Naive thymus-derived CD8-positive, alpha-beta T cell (primary cell): ENCODE results near the gene GDF7. TPM values are rescaled to one million over a fixed set of nuclear protein-coding genes. Genes with fewer than 3 reads are reported as not detected.
A peak's percentile ranks its signal among the peaks of the same experiment; 100 is the strongest.

ENCODE experiments used
- ATAC-seq, 2 donors: fragments of 150-1000 bp; cut with Tn5 transposase in 1 of 2; sonication (Bioruptor Pico), chemical (Tn5 transposase) in 1 of 2; 1 replicate in 1 of 2; 2 replicates in 1 of 2; pipeline ENCODE4 v1.10.0; 2021; ENCODE audit warnings: mild to moderate bottlenecking in 2 of 2, moderate library complexity in 2 of 2
- POLR2A ChIA-PET: fragments of 350-600 bp; sonication (Branson Sonifier 250); formaldehyde crosslinking; loops from one replicate; lab custom pipeline; 2021; ENCODE audit warnings: antibody characterized with exemption; lab: Charles Lee
- DNase-seq, 10 donors: peaks; one replicate each; pipeline versions ENCODE4 v3.0.0 to v3.0.0-alpha.2; 2020 to 2022
- H3K27ac Mint-ChIP-seq, 10 donors: one replicate each; pipeline ENCODE4 v1.8.0; 2020 to 2022; ENCODE audit warnings: mild to moderate bottlenecking in 10 of 10, mixed read lengths in 10 of 10, moderate library complexity in 4 of 10, inconsistent platforms in 1 of 10
- H3K27me3 Mint-ChIP-seq, 5 donors: one replicate each; pipeline ENCODE4 v1.8.0; 2021 to 2022; ENCODE audit warnings: mixed read lengths in 5 of 5
- H3K36me3 Mint-ChIP-seq, 3 donors: one replicate each; pipeline ENCODE4 v1.8.0; 2020 to 2022; ENCODE audit warnings: mixed read lengths in 3 of 3, mild to moderate bottlenecking in 2 of 3, inconsistent platforms in 1 of 3
- H3K4me1 Mint-ChIP-seq, 4 donors: one replicate each; pipeline ENCODE4 v1.8.0; 2021 to 2022; ENCODE audit warnings: mixed read lengths in 4 of 4
- H3K4me3 Mint-ChIP-seq, 10 donors: one replicate each; pipeline ENCODE4 v1.8.0; 2020 to 2022; ENCODE audit warnings: mild to moderate bottlenecking in 10 of 10, mixed read lengths in 10 of 10, moderate library complexity in 6 of 10, inconsistent platforms in 1 of 10
- H3K9me3 Mint-ChIP-seq, 9 donors: one replicate each; pipeline ENCODE4 v1.8.0; 2020 to 2022; ENCODE audit warnings: mixed read lengths in 9 of 9, mild to moderate bottlenecking in 3 of 9, inconsistent platforms in 1 of 9, moderate library complexity in 1 of 9
- polyA plus RNA-seq, 3 donors: library from polyadenylated mRNA; unstranded; fragments of 300-500 nt; fragmentation: Illumina TruSeq; gene quantifications; one replicate each; pipeline ENCODE4 v1.2.3, GENCODE V29; 2021
- total RNA-seq, 8 experiments: library from RNA in 2 of 8; stranded (reverse) in 2 of 8; gene quantifications; one replicate each; pipeline ENCODE4 v1.2.3 and lab custom pipeline; 2021 to 2026

GDF7 gene
- total and polyA plus RNA-seq, 5 experiments from 2014 or later: 0.05 TPM; not detected in 2

DNA sequence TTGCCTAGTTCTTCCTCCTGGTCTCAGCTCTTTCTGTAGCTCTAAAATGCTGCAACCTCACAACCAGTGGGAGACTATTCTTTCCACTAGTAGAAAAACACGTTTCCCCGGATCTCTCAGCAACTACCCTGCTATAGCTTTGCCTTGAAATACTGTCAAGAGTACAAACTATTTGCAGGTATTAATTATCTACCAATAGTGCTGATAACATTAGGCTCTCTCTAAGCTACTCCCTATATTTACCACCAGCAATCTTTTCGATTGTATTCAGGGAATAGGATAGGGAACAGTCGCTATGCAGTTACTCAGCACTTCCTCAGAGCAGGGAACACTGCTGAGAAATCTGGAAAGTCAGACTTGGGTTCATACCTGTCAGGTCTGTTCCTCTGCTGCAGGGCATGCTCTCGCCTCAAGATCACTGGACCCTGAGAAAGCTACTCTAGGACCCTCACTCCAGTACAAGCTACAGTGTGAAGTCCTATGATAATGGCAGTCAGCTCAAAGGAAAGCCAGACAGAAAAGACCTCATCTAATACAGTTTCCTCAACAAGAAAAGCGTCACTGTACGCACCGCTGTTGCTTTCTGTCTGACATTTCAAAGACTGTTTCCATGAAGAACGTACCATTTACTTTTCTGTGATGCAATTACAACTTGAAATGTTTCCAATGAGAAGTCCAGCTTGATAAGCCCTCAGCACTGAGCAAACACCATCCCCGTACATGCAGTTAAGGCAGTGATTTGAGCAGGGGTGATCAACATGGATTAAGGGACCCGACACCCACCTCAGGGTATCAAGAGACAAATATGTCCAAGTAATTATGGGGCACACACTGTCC is 22.7 kb downstream of the GDF7 start:
- ATAC-seq (no peak), DNase-seq (no peak)
- Mint-ChIP-seq H3K9me3 (no peaks in the 10 kb centered on the region), H3K4me1 (no peaks in the 10 kb centered on the region), H3K4me3 (no peak overlapping the region), H3K36me3 (peaks cover 18 to 76% (median 51%) of the 10 kb centered on the region in 3 donors), H3K27ac (no peak overlapping the region), H3K27me3 (no peaks in the 10 kb centered on the region)
- POLR2A ChIA-PET: no interaction called here

DNA sequence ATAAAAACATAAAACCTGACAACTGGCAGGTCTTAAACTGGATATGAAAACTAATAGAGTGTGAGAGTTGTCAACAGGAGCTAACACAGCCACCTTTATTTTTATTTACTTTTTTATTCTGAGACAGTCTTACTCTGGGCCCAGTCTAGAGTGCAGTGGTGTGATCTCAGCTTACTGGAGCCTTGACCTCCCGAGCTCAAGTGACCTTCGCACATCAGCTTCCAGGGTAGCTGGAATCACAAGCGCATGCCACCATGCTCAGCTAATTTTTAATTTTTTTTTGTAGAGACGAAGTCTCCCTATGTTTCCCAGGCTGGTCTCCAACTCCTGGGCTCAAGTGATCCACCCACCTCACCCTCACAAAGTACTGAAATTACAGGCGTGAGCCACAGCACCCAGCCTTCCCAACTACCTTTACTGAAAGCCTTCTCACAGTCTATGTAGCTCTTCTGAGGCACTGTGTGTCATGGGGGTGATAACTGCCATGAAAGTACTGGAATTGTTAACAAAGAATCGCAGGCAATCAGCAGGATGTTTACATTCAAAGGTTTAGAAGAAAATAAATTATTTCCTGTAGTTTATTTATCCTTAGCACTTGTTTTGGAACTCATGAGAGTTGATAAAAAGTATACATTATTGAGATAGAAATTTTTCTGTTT is 24.3 kb downstream of the GDF7 start:
- no peak overlapping the region for H3K4me3 Mint-ChIP-seq
- POLR2A ChIA-PET: no interaction called here
- no peaks in the 10 kb centered on the region for H3K27me3 Mint-ChIP-seq
- ATAC-seq: no peak
- DNase-seq: no peak
- H3K27ac Mint-ChIP-seq: no peak overlapping the region
- no peaks in the 10 kb centered on the region for H3K9me3 Mint-ChIP-seq
- peaks cover 0 to 2% (median 0%) of the 10 kb centered on the region in 4 donors for H3K4me1 Mint-ChIP-seq
- peaks cover 18 to 70% (median 44%) of the 10 kb centered on the region in 3 donors for H3K36me3 Mint-ChIP-seq

DNA sequence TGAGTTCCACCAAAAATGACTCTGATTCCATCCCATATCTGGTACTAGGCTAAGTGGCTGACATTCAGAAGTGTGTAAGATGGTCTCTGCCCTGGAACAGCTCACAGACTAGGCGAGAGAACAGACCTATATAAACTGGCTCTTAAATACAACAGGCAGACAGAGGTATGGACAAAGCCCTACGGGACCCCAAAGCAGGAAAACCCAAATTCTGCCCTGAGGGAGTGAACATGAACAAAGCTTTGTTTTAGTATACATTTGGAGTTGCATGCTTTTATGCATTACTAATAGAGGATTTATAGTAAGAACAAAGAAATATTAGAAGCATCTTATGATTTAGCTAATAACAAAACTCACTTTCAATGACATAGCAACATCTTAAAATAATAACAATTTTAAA is 25.1 kb downstream of the GDF7 start:
- H3K27ac Mint-ChIP-seq: peak overlapping the region in 1 of 10 donors; percentile 69
- no peak overlapping the region for H3K4me3 Mint-ChIP-seq
- no peaks in the 10 kb centered on the region for H3K9me3 Mint-ChIP-seq
- H3K36me3 Mint-ChIP-seq: peaks cover 16 to 65% (median 38%) of the 10 kb centered on the region in 3 donors
- DNase-seq: no peak
- no peaks in the 10 kb centered on the region for H3K27me3 Mint-ChIP-seq
- POLR2A ChIA-PET: no interaction called here
- ATAC-seq: no peak
- peaks cover 0 to 2% (median 0%) of the 10 kb centered on the region in 4 donors for H3K4me1 Mint-ChIP-seq

DNA sequence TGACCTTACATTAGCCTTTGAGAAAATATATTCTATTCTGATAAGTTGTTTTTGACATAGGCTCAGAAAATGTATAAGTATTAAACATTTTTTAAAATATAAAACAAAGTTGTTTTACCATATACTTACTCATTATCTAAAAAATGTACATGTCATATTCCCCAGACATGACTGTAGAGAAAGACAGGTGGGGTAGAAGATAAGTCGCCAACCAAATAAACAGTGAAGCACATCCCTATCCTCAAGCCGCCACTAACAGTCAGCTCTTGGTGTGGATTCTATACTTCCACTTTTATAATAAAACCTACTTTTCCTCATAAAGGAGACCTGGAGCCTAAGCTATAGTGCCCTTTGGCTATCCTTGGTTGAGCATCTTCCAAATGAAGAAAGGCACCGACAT is 26.4 kb downstream of the GDF7 start:
- H3K27ac Mint-ChIP-seq: no peak overlapping the region
- no peak overlapping the region for H3K4me3 Mint-ChIP-seq
- no peaks in the 10 kb centered on the region for H3K9me3 Mint-ChIP-seq
- no peak for DNase-seq
- peaks cover 0 to 2% (median 0%) of the 10 kb centered on the region in 4 donors for H3K4me1 Mint-ChIP-seq
- no peaks in the 10 kb centered on the region for H3K27me3 Mint-ChIP-seq
- H3K36me3 Mint-ChIP-seq: peaks cover 8 to 63% (median 28%) of the 10 kb centered on the region in 3 donors
- POLR2A ChIA-PET: no interaction called here
- no peak for ATAC-seq

DNA sequence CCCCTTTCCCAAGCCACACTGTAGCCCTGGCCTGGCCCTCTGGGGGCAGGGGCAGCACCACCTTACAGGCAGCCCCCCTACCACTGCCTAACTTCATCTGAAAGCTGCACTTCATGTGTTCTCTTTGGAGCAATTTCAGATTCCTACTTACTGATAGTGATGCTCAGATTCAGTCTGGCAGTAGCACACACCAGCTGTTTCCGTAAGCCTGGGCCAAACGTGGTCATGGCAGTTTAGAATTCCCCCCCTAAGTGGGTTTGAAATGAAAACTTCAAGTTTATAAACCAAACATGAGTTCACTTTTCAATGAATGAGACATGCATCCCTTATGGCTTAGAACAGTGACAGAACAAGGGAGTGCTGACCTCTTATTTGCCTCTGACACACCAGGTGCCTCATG is 29.4 kb downstream of the GDF7 start:
- no peak overlapping the region for H3K4me3 Mint-ChIP-seq
- POLR2A ChIA-PET: no interaction called here
- no peak for DNase-seq
- H3K36me3 Mint-ChIP-seq: peaks cover 0 to 53% (median 27%) of the 10 kb centered on the region in 3 donors
- no peaks in the 10 kb centered on the region for H3K9me3 Mint-ChIP-seq
- peaks cover 0 to 15% (median 0%) of the 10 kb centered on the region in 4 donors for H3K4me1 Mint-ChIP-seq
- H3K27me3 Mint-ChIP-seq: no peaks in the 10 kb centered on the region
- ATAC-seq: no peak
- no peak overlapping the region for H3K27ac Mint-ChIP-seq

DNA sequence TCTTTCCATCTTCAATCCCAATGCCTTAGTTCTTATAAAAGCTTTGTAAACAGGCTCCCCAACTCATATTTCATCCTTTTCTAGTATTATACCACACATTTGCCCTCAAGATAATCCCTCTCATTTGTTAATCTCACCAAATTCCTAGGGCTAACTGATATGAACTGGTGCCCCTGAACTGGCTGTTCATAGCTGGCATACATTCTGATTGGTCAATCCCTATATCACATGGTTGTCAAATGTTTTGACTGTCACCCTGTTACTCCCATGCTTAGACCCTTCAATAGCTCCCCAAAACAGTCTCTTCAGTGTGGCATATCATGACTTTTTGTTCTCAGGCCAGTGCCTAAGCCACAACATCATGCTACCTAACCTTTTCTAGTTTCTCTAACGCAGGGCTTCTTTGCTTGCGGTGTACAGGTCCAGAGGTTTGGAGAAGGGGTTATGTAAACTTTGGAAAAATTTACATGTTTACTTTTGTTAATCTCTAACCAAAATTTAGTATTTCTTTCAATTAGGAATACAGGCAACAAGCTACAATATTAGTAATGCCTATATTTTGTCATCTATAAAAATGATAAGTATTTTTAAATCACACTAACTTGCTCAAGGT is 30.5 kb downstream of the GDF7 start:
- DNase-seq: no peak
- Mint-ChIP-seq H3K36me3 (peaks cover 0 to 51% (median 20%) of the 10 kb centered on the region in 3 donors), H3K4me3 (no peak overlapping the region), H3K27ac (peak overlapping the region in 1 of 10 donors; percentile 0), H3K9me3 (no peaks in the 10 kb centered on the region), H3K4me1 (peaks cover 0 to 15% (median 0%) of the 10 kb centered on the region in 4 donors), H3K27me3 (no peaks in the 10 kb centered on the region)
- POLR2A ChIA-PET: no interaction called here
- no peak for ATAC-seq

DNA sequence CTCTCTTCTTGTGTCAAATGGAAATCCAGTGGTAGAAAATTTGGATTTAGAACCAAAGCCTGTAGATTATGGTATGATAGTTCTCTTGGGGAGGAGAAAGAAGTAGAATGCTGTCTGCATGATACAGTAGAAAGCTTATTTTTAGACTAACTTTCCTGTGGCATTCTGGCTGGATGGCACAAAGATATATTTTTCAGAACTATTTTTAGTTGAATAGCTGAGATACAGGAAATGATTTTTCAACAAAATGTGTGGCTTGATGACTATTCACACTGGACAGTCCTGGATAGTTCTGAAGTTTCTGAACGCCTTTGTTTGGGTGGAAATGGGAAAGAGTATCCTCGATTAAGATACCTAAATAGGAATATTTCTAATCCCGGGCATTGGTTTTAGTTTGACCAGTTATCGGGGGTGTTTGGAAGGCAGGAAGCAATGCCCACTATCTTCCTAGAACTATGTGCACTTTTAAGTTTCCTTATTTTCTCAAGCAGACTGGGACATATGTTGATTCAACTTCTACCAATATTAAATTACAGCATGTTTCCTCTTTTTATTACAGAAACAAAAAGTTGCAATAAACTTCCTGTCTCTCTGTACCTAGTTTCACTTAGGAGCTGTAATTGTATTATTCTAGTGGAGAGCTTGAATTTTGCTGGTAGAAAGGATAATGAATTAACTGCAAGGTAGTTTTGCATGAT is 32.1 kb downstream of the GDF7 start:
- ATAC-seq (no peak), DNase-seq (no peak)
- no peaks in the 10 kb centered on the region for H3K9me3 Mint-ChIP-seq
- peaks cover 0 to 15% (median 0%) of the 10 kb centered on the region in 4 donors for H3K4me1 Mint-ChIP-seq
- no peaks in the 10 kb centered on the region for H3K27me3 Mint-ChIP-seq
- H3K27ac Mint-ChIP-seq: peak overlapping the region in 2 of 10 donors; percentile 31 to 65
- H3K36me3 Mint-ChIP-seq: peaks cover 0 to 53% (median 15%) of the 10 kb centered on the region in 3 donors
- H3K4me3 Mint-ChIP-seq: no peak overlapping the region
- POLR2A ChIA-PET: no interaction called here

DNA sequence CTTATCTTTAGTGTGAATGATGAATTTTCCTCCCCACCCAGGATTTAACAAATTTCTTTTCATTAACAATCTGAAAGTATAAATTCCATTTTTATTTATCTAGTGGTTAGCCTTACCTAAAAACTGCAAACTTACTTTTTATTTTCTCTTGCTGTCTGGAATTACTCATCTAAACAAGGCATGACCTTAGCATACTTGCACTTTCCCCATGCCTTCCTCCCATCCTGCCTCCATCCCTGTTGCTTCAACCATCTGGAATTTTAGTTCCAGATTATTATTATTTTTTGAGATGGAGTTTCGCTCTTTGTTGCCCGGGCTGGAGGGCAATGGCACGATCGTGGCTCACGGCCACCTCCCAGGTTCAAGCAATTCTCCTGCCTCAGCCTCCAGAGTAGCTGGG is 35.6 kb downstream of the GDF7 start:
- H3K27ac Mint-ChIP-seq: no peak overlapping the region
- ATAC-seq (no peak), DNase-seq (no peak)
- POLR2A ChIA-PET: no interaction called here
- peaks cover 0 to 42% (median 14%) of the 10 kb centered on the region in 3 donors for H3K36me3 Mint-ChIP-seq
- no peaks in the 10 kb centered on the region for H3K9me3 Mint-ChIP-seq
- no peak overlapping the region for H3K4me3 Mint-ChIP-seq
- peaks cover 0 to 12% (median 6%) of the 10 kb centered on the region in 4 donors for H3K4me1 Mint-ChIP-seq
- H3K27me3 Mint-ChIP-seq: no peaks in the 10 kb centered on the region

DNA sequence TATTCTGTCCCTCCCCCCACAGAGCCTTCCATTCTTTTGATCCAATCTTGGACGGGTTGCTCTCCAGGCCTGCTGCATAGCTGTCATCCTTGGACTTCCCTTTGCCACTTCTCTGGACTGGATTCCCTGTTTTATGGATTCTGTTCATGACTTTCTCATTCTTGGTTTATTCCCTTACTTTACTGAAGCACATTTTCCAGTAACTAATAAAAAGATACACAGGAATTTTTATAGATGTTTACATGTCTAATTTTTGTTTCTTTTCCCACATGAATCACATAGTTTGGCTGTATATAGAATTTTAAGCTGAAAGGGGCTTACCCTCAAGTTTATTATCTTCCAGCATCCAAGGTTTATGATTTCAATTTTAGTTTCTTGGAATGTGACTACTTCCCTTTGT is 37.9 kb downstream of the GDF7 start:
- H3K27me3 Mint-ChIP-seq: no peaks in the 10 kb centered on the region
- peak overlapping the region in 1 of 10 donors; percentile 20 for H3K27ac Mint-ChIP-seq
- H3K9me3 Mint-ChIP-seq: no peaks in the 10 kb centered on the region
- no peak for DNase-seq
- H3K4me3 Mint-ChIP-seq: no peak overlapping the region
- POLR2A ChIA-PET: no interaction called here
- ATAC-seq: no peak
- peaks cover 0 to 25% (median 5%) of the 10 kb centered on the region in 3 donors for H3K36me3 Mint-ChIP-seq
- peaks cover 0 to 7% (median 3%) of the 10 kb centered on the region in 4 donors for H3K4me1 Mint-ChIP-seq

DNA sequence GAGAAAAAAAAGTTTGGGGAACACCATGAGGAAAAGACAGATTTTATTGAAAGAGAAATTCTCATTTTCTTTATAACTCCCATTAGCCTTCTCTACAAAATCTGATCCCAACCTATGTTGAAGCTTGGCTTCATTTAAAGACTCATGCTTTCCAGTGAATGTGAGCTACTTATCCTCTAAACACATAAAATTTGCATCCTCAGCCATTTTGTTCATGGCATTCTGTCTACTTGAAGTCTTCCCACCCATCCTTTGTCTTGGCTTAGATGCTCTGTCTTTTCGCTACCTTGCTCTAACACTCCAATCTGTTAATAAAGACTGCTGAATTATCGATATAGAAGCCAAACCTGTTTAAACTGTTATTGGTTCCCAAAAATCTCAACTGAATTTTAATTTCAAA is 39.3 kb downstream of the GDF7 start:
- Mint-ChIP-seq H3K4me3 (no peak overlapping the region), H3K4me1 (peaks cover 0 to 8% (median 5%) of the 10 kb centered on the region in 4 donors), H3K27me3 (no peaks in the 10 kb centered on the region), H3K27ac (no peak overlapping the region), H3K9me3 (no peaks in the 10 kb centered on the region), H3K36me3 (peaks cover 0 to 32% (median 6%) of the 10 kb centered on the region in 3 donors)
- DNase-seq: no peak
- POLR2A ChIA-PET: no interaction called here
- ATAC-seq: no peak

DNA sequence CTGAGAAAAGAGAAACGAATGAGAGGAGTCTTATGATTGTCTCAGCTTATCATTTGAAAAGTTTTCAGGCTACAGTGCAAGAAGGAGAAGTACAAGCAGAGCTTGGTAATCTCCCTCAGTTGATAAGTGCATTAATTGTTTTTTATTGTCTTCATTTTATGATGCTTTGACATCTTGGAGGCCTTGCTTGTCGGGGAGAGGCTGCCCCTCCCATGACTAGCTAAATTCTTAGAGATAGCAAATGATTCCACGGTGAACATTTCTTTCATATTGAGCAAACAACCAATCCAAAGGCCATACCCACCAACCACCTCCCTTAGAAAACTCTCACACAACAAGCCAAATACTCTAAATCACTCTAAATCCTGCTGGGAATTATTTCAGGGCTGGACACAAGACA is 39.8 kb downstream of the GDF7 start:
- no peaks in the 10 kb centered on the region for H3K27me3 Mint-ChIP-seq
- no peaks in the 10 kb centered on the region for H3K9me3 Mint-ChIP-seq
- ATAC-seq (no peak), DNase-seq (no peak)
- no peak overlapping the region for H3K27ac Mint-ChIP-seq
- peaks cover 0 to 32% (median 11%) of the 10 kb centered on the region in 3 donors for H3K36me3 Mint-ChIP-seq
- H3K4me3 Mint-ChIP-seq: no peak overlapping the region
- H3K4me1 Mint-ChIP-seq: peaks cover 0 to 8% (median 5%) of the 10 kb centered on the region in 4 donors
- POLR2A ChIA-PET: no interaction called here

DNA sequence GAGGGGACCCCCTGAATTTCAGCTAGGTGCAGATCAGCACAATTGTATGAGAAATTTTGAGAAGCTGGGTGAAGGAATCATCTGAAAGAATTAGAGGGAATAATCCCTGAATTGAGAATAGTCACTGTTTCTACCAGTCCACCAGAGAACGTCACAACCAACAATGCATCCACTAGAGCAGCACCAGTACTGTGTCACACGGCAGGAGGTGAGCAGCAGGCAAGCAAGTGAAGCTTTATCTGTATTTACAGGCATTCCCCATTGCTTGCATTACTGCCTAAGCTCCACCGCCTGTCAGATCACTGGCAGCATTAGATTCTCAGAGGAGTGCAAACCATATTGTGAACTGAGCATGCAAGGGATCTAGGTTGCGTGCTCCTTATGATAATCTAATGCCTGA is 40.7 kb downstream of the GDF7 start:
- H3K27me3 Mint-ChIP-seq: no peaks in the 10 kb centered on the region
- POLR2A ChIA-PET: interaction anchor here (0.5 kb wide), 1 partner anchor 33 kb away, joined by 3 read pairs; no protein-coding TSS in a partner anchor
- H3K4me1 Mint-ChIP-seq: peaks cover 0 to 10% (median 7%) of the 10 kb centered on the region in 4 donors
- ATAC-seq (no peak), DNase-seq (no peak)
- peaks cover 3 to 35% (median 13%) of the 10 kb centered on the region in 3 donors for H3K36me3 Mint-ChIP-seq
- H3K4me3 Mint-ChIP-seq: no peak overlapping the region
- no peak overlapping the region for H3K27ac Mint-ChIP-seq
- peaks cover 0 to 5% (median 0%) of the 10 kb centered on the region in 9 donors for H3K9me3 Mint-ChIP-seq
